ENCODE results near the gene FBXW9.

GRCh38 chr19:12656899-12657571 is 39.4 kb downstream of the FBXW9 start:
- TF ChIP-seq CTCF (IDR thresholded peaks at IDR 0.05; ENCODE audit: insufficient read depth, low read length, poor library complexity, severe bottlenecking) (no peak), EZH2phosphoT487 (conservative IDR thresholded peaks at IDR 0.05; ENCODE audit: low read length) (no peak)
